Measurements from ENCODE around the gene ZNF385C. TPM values are rescaled to one million over a fixed set of nuclear protein-coding genes. Genes with fewer than 3 reads are reported as not detected.

The ZNF385C gene
- total RNA-seq, 2 experiments from 2014 or later, result 0.67 to 0.85 TPM

- Histone ChIP-seq H3K9me3 (ENCODE audit: low read length) (no peaks in the 10 kb centered on the region), H3K4me1 (ENCODE audit: insufficient read depth, low read length, poor library complexity, severe bottlenecking) (peaks cover 4% of the 10 kb centered on the region), H3K4me3 (ENCODE audit: low read depth, low read length, poor library complexity, severe bottlenecking) (no peak overlapping the region), H3K27ac (ENCODE audit: low read depth, low read length, poor library complexity, severe bottlenecking) (no peak overlapping the region), H3K79me2 (ENCODE audit: insufficient read depth, low read depth, low read length) (no peaks in the 10 kb centered on the region), H4K20me1 (ENCODE audit: insufficient read depth, low read length) (no peaks in the 10 kb centered on the region), H2AFZ (ENCODE audit: low read length) (no peak overlapping the region), H3K36me3 (ENCODE audit: insufficient read depth, low read length) (no peaks in the 10 kb centered on the region), H3K4me2 (ENCODE audit: low read length) (no peak overlapping the region), H3K9me2 (ENCODE audit: insufficient read depth, low read length) (no peaks in the 10 kb centered on the region)
- no peak for DNase-seq (ENCODE audit: low spot score)
- ChIA-PET CTCF (ENCODE audit: unreplicated experiment) (no interaction called here), POLR2A (no interaction called here)
- intact Hi-C loops (cut with micrococcal nuclease; ENCODE audit: unreplicated experiment), result no loop called here
- TF ChIP-seq, protein P1, sequence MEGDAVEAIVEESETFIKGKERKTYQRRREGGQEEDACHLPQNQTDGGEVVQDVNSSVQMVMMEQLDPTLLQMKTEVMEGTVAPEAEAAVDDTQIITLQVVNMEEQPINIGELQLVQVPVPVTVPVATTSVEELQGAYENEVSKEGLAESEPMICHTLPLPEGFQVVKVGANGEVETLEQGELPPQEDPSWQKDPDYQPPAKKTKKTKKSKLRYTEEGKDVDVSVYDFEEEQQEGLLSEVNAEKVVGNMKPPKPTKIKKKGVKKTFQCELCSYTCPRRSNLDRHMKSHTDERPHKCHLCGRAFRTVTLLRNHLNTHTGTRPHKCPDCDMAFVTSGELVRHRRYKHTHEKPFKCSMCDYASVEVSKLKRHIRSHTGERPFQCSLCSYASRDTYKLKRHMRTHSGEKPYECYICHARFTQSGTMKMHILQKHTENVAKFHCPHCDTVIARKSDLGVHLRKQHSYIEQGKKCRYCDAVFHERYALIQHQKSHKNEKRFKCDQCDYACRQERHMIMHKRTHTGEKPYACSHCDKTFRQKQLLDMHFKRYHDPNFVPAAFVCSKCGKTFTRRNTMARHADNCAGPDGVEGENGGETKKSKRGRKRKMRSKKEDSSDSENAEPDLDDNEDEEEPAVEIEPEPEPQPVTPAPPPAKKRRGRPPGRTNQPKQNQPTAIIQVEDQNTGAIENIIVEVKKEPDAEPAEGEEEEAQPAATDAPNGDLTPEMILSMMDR (conservative IDR thresholded peaks at IDR 0.05; ENCODE audit: low read length), result no peak
- no peak for TF ChIP-seq EZH2phosphoT487 (IDR thresholded peaks at IDR 0.05; ENCODE audit: borderline replicate concordance, low read depth, low read length)
- BruUV-seq (replicated peaks), result no TSS peak
Observed at GRCh38 chr17:42077755-42078154, 20.5 kb downstream of the ZNF385C start.

GRCh38 chr17:42076797-42077559, 21.3 kb downstream of the ZNF385C start:
- POLR2A ChIA-PET, result interaction anchor here (0.7 kb wide), 1 partner anchor 8 kb away, joined by 3 read pairs; no protein-coding TSS in a partner anchor

More at GRCh38 chr17:42076797-42077559, 21.3 kb downstream of the ZNF385C start:
- no peaks in the 10 kb centered on the region for H4K20me1 ChIP-seq (ENCODE audit: insufficient read depth, low read length)
- H3K79me2 ChIP-seq (ENCODE audit: insufficient read depth, low read depth, low read length), result no peaks in the 10 kb centered on the region
- intact Hi-C loops (cut with micrococcal nuclease; ENCODE audit: unreplicated experiment), result no loop called here
- BruUV-seq (replicated peaks), result no TSS peak
- CTCF ChIA-PET (ENCODE audit: unreplicated experiment), result no interaction called here
- H3K27ac ChIP-seq (ENCODE audit: low read depth, low read length, poor library complexity, severe bottlenecking), result no peak overlapping the region
- no peaks in the 10 kb centered on the region for H3K36me3 ChIP-seq (ENCODE audit: insufficient read depth, low read length)
- no peak overlapping the region for H3K4me3 ChIP-seq (ENCODE audit: low read depth, low read length, poor library complexity, severe bottlenecking)
- H3K9me2 ChIP-seq (ENCODE audit: insufficient read depth, low read length), result no peaks in the 10 kb centered on the region
- no peak for DNase-seq (ENCODE audit: low spot score)
- no peak overlapping the region for H2AFZ ChIP-seq (ENCODE audit: low read length)
- no peak for TF ChIP-seq EZH2phosphoT487 (IDR thresholded peaks at IDR 0.05; ENCODE audit: borderline replicate concordance, low read depth, low read length)
- TF ChIP-seq, protein P1 (conservative IDR thresholded peaks at IDR 0.05; ENCODE audit: low read length), result no peak
- no peak overlapping the region for H3K4me2 ChIP-seq (ENCODE audit: low read length)
- H3K4me1 ChIP-seq (ENCODE audit: insufficient read depth, low read length, poor library complexity, severe bottlenecking), result peaks cover 8% of the 10 kb centered on the region
- H3K9me3 ChIP-seq (ENCODE audit: low read length), result no peaks in the 10 kb centered on the region

Data from OCI-LY7 (cell line).